HG03175 (cell line): Measurements from ENCODE around the gene ZNF593OS.
A peak's percentile ranks its signal among the peaks of the same experiment; 100 is the strongest.

ENCODE experiments used
- ATAC-seq: cut with Tn5 transposase; IDR thresholded peaks from one replicate; pipeline ENCODE4 v1.9.1; 2021; ENCODE audit warnings: mild to moderate bottlenecking, moderate library complexity; ENCODE audit not compliant: unreplicated experiment

The ZNF593OS gene

DNA sequence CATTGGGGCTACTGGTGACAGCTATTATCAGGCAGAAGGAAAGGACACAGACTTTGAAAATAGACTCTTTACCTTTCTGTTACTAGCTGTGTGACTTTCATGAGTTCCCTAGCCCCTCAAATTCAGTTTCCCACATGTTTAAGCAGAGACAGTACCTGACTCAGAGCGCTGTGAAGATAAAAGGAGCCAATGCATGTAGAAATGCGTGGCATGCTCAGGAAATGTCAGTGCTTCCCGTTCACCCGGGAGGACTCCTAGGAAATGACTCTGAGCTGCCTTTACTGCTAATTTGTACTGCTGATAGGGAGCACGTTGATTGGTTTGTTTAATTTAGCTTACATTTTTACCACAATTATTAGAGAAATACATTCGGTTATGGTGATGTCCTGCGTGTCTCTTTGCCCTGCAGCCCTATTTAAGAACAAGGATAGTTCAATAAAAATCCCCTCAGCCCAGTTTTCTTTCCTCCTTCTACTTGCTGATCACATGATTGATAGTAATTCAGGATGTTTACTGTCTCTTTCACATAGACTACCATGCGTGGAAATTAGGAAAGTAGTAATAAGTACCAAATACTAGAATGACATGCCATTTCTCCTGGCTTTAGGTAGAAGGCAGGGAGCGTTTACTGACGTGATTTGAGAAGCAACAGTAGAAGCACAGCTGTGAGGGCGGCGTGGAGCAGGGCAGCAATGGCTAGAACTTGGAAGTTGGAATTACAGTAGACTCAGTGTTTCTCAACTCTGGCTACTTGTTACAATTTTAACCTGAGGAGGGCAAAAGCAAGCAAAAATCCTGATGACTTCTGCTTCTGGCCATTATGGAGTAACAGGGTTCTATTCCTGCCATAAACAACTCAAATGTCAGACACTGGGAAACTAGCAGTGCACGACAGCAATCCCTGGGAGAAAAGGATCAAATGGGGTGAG lies 44.1 kb downstream of the ZNF593OS start:
- no peak for ATAC-seq

DNA sequence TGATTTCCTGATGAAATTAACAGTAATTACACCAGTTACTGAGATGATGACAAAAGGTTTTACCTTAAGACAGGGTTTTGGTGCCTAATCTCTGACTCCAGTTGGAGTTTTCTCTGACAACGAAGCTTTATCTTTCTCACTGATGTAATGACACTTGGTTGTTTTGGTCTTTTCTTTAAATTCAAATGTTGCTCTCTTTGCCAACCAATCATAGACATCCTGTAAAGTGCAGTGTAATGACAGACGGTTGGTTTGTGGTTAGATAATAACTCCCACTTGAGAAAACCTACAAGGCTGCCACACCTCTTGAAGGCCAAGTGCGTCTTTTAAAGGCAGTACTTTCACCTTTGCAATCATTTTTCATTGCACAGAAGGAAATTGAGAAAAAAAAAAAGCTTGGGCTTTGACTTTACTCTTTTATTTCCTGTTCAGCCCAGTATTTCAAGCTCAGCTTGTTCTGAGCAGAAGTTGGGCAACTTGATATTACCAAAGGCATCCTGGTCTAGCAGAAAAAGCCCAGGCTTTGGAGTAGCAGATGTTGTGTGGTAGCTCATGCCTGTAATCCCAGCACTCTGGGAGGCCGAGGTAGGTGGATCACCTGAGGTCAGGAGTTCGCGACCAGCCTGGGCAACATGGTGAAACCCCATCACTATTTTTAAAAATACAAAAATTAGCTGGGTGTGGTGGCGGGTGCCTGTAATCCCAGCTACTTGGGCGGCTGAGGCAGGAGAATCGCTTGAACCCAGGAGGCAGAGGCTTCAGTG lies 45.1 kb downstream of the ZNF593OS start:
- peak; percentile 76 for ATAC-seq

DNA sequence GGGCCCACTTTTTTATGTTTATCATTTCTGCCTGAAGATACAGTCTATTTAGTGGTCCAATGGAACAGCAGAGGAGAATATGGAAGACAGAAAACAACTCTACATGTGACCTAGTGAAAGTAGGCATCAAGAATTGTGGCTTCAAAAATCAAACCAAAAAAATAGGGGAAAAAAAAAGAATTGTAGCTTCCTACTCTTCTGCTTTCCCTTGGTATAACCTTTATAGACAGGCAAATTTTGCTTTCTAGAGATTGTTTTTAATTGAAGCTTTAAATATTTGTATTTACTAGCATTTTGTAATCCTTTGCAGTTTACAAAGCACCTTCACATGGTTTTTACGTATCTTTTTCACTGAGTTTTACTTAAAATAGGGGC lies 45.7 kb downstream of the ZNF593OS start:
- no peak for ATAC-seq

DNA sequence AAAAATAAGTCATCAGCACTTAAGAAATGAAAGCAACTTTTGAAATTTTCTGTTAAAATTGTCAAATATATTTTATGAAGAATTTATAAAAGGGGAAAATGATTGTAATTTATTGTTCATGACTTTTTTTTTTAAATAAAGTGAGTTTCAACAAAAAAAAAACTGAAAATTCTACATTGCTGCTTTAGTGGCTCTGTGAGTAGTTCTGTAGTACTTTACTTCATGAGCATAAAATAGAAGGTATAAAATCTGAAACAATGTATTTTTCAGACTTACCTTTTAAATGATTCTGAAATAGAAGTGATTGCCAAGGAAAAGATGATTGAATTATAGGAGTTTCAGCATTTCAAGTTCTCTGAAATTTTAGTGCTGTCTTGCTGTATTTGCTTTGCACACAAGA lies 46.2 kb downstream of the ZNF593OS start:
- no peak for ATAC-seq

DNA sequence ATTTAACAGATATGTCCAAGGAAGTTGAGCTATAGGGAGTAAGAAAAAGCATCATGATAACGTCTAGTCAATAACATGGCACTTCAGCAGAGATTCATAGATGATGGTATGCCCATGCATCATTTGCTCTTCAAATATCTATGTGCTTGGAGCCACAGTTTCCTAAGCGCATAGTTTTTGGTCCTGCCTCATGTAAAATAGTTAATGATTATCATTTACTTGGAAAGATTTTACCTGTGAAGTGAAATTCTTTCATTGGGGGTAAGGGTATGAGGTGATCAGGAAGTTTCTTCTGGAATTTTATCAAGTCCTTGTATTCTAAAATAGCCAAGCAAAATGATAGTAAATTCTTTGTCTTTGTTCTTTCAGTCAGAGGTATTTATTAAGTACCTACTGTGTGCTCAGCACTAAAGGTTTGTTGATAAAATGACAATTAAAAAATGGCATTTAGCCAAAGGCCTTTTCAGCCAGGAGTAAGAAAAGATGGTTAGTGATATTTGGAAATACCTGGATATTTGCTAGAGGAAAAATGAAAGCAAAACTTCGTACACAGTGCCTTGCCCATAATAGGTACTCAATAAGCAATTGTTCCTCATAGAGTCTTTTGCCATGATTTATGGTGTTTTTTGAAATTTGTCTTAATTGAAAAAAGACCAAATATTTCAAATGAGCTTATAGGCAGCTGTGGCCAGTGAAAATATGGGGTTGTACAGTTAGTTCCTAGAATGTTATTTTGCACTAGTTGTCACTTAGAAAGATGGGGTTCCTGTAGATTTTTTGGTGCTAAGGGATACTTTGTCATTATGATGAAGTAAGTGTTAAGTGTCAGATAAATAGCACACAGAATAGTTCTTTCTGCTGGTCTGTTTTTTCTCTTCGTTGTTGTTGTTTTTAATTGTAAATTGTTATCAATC lies 47.0 kb downstream of the ZNF593OS start:
- no peak for ATAC-seq

DNA sequence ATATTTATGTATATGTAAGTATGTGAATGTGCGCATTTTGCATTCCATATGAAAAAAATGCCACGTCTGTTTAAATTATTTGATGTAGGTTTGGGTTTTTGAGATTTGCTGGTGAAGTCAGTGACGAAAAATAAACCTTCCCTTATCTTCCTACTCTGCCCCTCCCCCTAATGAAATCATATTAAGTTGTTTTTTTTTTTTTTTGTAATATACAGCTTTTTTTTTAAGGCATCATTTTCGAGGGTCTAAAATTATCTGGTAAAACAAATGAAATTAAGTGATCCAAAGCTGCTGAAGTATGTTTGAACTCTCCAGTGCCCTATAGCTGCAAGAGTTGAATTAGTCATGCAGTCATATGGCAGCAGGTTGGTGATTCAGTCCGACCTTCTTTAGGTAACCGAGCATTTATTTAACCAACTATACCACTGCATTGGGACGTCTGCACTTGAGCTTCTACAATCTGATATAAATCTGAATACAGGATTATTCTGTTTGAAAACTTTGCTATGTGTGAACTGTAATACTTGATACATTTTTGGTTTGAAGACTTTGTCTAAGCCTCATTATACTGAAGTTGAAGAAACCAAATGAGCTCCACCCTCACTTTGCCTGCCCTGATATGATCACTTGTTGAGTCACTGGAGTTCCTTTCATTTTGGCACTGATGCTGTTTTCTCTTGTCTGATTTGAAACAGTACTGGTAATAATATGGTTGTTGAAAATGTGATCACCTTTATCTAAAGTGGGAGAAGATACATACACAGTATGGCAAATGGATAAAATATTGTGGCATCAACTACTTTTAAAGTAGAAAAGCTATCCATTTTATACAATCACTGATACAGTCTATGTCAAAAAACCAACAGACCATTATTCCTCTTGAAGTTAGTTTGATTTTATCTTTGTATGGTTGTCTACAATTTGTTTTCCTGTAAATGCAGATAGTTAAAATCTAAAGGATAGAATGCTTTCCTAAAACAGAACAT lies 48.4 kb downstream of the ZNF593OS start:
- no peak for ATAC-seq

DNA sequence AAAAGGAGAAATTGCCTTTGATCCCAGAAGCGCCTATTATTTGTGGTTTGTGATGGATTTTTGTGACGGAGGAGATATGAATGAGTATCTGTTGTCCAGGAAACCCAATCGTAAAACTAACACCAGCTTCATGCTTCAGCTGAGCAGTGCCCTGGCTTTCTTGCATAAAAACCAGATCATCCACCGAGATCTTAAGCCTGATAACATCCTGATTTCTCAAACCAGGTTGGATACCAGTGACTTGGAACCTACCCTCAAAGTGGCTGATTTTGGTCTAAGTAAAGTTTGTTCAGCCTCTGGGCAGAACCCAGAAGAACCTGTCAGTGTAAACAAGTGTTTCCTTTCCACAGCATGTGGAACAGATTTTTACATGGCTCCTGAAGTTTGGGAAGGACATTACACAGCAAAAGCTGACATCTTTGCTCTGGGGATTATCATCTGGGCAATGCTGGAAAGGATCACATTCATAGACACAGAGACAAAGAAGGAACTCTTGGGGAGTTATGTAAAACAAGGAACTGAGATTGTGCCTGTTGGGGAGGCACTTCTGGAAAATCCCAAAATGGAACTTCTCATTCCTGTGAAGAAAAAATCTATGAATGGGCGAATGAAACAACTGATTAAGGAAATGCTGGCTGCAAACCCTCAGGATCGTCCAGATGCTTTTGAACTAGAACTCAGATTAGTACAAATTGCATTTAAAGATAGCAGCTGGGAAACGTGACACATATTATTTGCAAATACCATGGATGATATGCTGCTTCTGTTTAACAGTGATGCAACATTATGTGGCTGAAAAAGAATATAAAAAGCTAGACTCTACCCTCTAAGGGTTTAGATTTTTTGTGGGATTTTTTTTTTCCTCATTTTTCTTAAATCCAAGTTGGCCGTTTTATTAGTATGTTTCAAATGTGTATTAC lies 49.5 kb downstream of the ZNF593OS start:
- no peak for ATAC-seq

DNA sequence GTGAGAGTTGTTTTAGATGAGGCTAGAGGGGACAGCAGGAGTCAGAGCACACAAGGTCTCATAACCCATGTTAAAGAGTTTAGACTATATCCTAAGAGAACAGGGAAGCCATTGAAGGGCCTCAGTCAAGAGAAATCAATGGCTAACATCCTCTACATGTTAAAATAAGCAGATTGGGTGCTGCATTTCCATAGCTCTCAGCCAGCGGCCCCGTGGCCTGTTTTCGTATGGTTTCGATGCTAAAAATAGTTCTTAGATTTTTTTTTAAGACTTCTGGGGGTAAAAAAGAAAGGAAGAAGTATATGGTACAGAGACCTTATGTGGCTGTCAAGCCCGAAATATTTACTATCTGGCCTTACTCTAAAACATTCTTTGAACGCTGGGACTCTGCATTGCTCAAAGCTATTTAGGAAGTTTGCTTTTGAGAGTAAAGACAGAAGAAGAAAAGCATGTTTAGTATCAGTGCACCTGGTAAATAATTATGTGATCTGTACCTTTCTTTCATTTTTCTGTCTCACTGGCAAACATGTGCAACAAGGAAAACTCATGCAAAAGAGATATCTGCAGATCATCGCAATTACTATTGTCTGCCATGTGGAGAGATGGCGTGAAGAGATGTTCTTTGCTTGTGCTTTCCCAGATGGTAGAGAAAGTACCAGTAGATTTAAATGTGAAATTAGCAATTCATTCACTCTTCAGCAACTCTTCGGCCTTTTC lies 51.6 kb downstream of the ZNF593OS start:
- ATAC-seq: no peak
